ENCODE results near the gene ANO7. TPM values are rescaled to one million over a fixed set of nuclear protein-coding genes. Genes with fewer than 3 reads are reported as not detected.
A peak's percentile ranks its signal among the peaks of the same experiment; 100 is the strongest.

Gene ANO7
- total and polyA plus RNA-seq, 2 of the 13 experiments (the other 11 are each of a cell fraction or from before 2014, with no cell fraction given), result 4.1 to 4.9 TPM

DNA sequence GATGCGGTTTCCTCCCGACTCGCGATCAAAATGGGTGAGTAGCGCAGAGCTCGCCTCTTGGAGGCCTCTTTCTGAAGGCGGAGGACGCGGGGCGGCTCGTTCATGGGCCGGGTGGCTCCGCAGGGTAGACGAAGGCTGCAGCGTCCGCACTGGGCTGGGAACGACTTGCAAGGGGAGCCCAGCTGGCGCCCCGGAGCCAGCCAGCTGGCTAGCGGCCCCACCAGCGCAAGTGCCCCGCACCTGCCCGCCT is 38.9 kb upstream of the ANO7 start (continued):
- no peak for TF ChIP-seq RAD51 (IDR thresholded peaks at IDR 0.05; ENCODE audit: borderline replicate concordance)
- TF ChIP-seq ETV6 (CRISPR knock-in tag; conservative IDR thresholded peaks at IDR 0.05), result no peak
- no peak; a peak in 1 of 4 replicates for TF ChIP-seq POLR2A (IDR thresholded peaks at IDR 0.05; ENCODE audit: insufficient read depth in 1 of 2, low read depth in 2 of 2, low read length in 2 of 2)
- TF ChIP-seq ZNF552 (CRISPR knock-in tag; IDR thresholded peaks at IDR 0.05; ENCODE audit: borderline replicate concordance), result no peak
- no peak for TF ChIP-seq ZNF274 (CRISPR knock-in tag; IDR thresholded peaks at IDR 0.05)
- TF ChIP-seq NR0B2 (CRISPR knock-in tag; IDR thresholded peaks at IDR 0.05), result peak; percentile 3; the same call in 1 of the 2 replicates
- TF ChIP-seq, protein P1, sequence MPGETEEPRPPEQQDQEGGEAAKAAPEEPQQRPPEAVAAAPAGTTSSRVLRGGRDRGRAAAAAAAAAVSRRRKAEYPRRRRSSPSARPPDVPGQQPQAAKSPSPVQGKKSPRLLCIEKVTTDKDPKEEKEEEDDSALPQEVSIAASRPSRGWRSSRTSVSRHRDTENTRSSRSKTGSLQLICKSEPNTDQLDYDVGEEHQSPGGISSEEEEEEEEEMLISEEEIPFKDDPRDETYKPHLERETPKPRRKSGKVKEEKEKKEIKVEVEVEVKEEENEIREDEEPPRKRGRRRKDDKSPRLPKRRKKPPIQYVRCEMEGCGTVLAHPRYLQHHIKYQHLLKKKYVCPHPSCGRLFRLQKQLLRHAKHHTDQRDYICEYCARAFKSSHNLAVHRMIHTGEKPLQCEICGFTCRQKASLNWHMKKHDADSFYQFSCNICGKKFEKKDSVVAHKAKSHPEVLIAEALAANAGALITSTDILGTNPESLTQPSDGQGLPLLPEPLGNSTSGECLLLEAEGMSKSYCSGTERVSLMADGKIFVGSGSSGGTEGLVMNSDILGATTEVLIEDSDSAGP (CRISPR knock-in tag; IDR thresholded peaks at IDR 0.05; ENCODE audit: borderline replicate concordance), result no peak; the same call in 1 of the 2 replicates
- TF ChIP-seq ZNF281 (CRISPR knock-in tag; IDR thresholded peaks at IDR 0.05; ENCODE audit: borderline replicate concordance), result no peak
- TF ChIP-seq TRIM24 (CRISPR knock-in tag; IDR thresholded peaks at IDR 0.05), result no peak
- TF ChIP-seq, protein P2, sequence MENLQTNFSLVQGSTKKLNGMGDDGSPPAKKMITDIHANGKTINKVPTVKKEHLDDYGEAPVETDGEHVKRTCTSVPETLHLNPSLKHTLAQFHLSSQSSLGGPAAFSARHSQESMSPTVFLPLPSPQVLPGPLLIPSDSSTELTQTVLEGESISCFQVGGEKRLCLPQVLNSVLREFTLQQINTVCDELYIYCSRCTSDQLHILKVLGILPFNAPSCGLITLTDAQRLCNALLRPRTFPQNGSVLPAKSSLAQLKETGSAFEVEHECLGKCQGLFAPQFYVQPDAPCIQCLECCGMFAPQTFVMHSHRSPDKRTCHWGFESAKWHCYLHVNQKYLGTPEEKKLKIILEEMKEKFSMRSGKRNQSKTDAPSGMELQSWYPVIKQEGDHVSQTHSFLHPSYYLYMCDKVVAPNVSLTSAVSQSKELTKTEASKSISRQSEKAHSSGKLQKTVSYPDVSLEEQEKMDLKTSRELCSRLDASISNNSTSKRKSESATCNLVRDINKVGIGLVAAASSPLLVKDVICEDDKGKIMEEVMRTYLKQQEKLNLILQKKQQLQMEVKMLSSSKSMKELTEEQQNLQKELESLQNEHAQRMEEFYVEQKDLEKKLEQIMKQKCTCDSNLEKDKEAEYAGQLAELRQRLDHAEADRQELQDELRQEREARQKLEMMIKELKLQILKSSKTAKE (CRISPR knock-in tag; IDR thresholded peaks at IDR 0.05; ENCODE audit: borderline replicate concordance), result no peak
- TF ChIP-seq CHD4 (IDR thresholded peaks at IDR 0.05; ENCODE audit: borderline replicate concordance, low read length), result no peak
- TF ChIP-seq, protein P3, sequence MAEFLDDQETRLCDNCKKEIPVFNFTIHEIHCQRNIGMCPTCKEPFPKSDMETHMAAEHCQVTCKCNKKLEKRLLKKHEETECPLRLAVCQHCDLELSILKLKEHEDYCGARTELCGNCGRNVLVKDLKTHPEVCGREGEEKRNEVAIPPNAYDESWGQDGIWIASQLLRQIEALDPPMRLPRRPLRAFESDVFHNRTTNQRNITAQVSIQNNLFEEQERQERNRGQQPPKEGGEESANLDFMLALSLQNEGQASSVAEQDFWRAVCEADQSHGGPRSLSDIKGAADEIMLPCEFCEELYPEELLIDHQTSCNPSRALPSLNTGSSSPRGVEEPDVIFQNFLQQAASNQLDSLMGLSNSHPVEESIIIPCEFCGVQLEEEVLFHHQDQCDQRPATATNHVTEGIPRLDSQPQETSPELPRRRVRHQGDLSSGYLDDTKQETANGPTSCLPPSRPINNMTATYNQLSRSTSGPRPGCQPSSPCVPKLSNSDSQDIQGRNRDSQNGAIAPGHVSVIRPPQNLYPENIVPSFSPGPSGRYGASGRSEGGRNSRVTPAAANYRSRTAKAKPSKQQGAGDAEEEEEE (CRISPR knock-in tag; IDR thresholded peaks at IDR 0.05; ENCODE audit: borderline replicate concordance), result no peak
- TF ChIP-seq ZBTB4 (CRISPR knock-in tag; IDR thresholded peaks at IDR 0.05; ENCODE audit: borderline replicate concordance), result no peak; the same call in 1 of the 2 replicates
- TF ChIP-seq DMTF1 (CRISPR knock-in tag; IDR thresholded peaks at IDR 0.05), result no peak
